Measurements from ENCODE around the gene TSTD2. TPM values are rescaled to one million over a fixed set of nuclear protein-coding genes. Genes with fewer than 3 reads are reported as not detected.

TSTD2 gene
- total RNA-seq: 7.6 and 12.0 TPM in 2 replicates

GRCh38 chr9:97632985-97633858, at the start of gene TSTD2, which contains the start of gene NCBP1:
TSTD2 (minus strand) TSS chr9:97633368; CDS start chr9:97627562, 5,806 bp downstream.
NCBP1 (plus strand) TSS chr9:97633821; CDS start chr9:97633882, 61 bp downstream.

Other genes with a start within 250 kb of the TSTD2 start
- 3.8 and 4.9 TPM in 2 replicates for gene TDRD7, start 221.3 kb downstream of the TSTD2 start, total RNA-seq
- 0.18 and 0.65 TPM in 2 replicates for gene TMOD1, start 131.7 kb downstream of the TSTD2 start, total RNA-seq
- 16.4 and 22.7 TPM in 2 replicates for gene NCBP1, start 453 bp upstream of the TSTD2 start, total RNA-seq
- 1.6 and 2.7 TPM in 2 replicates for gene XPA, start 64.0 kb upstream of the TSTD2 start, total RNA-seq
- not detected in 2 replicates for gene FOXE1, start 219.9 kb upstream of the TSTD2 start, total RNA-seq

All from cardiac atrium fibroblast (primary cell).